OCI-LY7 (cell line): ENCODE results near the gene BABAM1.

Experiments
- EZH2phosphoT487 ChIP-seq: fragments of 200-600 bp; sonication (generic); IDR thresholded peaks from 2 replicates; pipeline ENCODE4 v1.6.1; 2018; ENCODE audit warnings: low read depth, borderline replicate concordance, mild to moderate bottlenecking, mixed run types, antibody characterized with exemption, low read length, moderate library complexity, mixed read lengths
- TF ChIP-seq, protein P1 (sequence below): fragments of 200-600 bp; sonication (generic); conservative IDR thresholded peaks from 2 replicates; pipeline ENCODE4 v1.5.1; 2014; ENCODE audit warnings: mild to moderate bottlenecking, antibody characterized with exemption, low read length, moderate library complexity, mixed read lengths

DNA sequence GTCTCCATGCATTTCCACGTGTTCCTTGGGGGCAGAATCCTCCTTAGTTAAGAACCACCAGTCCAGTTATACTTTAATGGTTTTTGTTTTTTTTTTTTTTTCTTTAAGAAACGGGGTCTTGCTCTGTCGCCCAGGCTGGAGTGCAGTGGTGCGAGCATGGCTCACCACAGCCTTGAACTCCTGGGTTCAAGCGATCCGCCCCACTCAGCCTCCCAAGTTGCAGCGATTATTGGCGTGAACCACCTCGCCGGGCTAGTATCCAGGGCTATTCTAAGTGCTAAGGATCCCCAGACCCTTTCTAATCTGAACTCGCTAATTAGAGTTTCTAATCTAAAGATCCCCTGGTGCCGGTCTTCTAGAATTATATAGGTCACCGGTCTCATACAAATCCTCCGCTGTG lies 26.4 kb downstream of the BABAM1 start:
- TF ChIP-seq, protein P1, sequence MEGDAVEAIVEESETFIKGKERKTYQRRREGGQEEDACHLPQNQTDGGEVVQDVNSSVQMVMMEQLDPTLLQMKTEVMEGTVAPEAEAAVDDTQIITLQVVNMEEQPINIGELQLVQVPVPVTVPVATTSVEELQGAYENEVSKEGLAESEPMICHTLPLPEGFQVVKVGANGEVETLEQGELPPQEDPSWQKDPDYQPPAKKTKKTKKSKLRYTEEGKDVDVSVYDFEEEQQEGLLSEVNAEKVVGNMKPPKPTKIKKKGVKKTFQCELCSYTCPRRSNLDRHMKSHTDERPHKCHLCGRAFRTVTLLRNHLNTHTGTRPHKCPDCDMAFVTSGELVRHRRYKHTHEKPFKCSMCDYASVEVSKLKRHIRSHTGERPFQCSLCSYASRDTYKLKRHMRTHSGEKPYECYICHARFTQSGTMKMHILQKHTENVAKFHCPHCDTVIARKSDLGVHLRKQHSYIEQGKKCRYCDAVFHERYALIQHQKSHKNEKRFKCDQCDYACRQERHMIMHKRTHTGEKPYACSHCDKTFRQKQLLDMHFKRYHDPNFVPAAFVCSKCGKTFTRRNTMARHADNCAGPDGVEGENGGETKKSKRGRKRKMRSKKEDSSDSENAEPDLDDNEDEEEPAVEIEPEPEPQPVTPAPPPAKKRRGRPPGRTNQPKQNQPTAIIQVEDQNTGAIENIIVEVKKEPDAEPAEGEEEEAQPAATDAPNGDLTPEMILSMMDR, result 0 out of 2 replicates have a peak, but pooled peaks have one; percentile 15
- no peak for TF ChIP-seq EZH2phosphoT487
